DND-41 (cell line): ENCODE measurements around the gene FARSB.

Source experiments
- EZH2 ChIP-seq: IDR thresholded peaks from 3 replicates; pipeline ENCODE4 v1.6.1; 2012; ENCODE audit warnings: borderline replicate concordance, low read depth, mild to moderate bottlenecking, moderate library complexity, low read length, inconsistent platforms; ENCODE audit not compliant: severe bottlenecking
- TF ChIP-seq, protein P1 (sequence below): IDR thresholded peaks from 2 replicates; pipeline ENCODE4 v1.5.1; 2012; ENCODE audit warnings: borderline replicate concordance, low read length, moderate library complexity, mild to moderate bottlenecking; ENCODE audit not compliant: poor library complexity, severe bottlenecking; ENCODE audit errors: extremely low read depth

DNA sequence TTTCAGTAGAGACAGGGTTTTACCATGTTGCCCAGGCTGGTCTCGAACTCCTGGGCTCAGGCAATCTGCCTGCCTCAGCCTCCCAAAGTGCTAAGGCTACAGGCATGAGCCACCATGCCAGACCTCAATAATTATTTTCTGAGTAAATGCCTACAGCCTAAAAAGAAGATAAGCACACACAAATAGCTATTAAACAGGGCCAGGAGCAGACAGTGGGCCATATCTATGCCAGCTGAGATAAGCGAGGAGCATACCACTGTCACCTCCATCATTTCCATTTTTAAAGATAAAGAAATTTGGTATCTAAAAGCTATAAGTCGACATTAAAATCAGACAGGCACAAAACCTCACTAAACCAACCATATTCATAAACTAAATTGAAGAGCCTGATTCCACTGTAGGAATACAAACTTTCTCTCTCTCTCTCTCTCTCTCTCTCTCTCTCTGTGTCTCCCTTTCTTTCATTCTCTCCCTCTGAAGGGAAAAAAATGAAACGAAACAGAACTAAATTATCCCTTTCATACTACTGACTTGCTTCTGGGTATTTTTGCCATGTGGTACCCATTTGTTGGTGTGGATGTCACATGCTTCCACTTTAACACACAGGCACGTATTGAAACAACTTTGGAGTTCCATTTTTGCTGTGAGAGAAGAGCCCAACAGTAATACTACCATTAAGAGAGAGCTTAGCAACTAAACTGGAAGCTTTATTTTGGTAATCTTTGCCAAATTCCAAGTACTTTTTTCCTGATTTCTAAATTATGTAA is 51.0 kb downstream of the FARSB start:
- no peak for TF ChIP-seq EZH2
- TF ChIP-seq, protein P1, sequence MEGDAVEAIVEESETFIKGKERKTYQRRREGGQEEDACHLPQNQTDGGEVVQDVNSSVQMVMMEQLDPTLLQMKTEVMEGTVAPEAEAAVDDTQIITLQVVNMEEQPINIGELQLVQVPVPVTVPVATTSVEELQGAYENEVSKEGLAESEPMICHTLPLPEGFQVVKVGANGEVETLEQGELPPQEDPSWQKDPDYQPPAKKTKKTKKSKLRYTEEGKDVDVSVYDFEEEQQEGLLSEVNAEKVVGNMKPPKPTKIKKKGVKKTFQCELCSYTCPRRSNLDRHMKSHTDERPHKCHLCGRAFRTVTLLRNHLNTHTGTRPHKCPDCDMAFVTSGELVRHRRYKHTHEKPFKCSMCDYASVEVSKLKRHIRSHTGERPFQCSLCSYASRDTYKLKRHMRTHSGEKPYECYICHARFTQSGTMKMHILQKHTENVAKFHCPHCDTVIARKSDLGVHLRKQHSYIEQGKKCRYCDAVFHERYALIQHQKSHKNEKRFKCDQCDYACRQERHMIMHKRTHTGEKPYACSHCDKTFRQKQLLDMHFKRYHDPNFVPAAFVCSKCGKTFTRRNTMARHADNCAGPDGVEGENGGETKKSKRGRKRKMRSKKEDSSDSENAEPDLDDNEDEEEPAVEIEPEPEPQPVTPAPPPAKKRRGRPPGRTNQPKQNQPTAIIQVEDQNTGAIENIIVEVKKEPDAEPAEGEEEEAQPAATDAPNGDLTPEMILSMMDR: no peak
